Spleen (tissue), 7 donors: ENCODE measurements around the gene CLDN12.

Experiments used
- POLR2A ChIP-seq, 3 donors: fragments of 450-650 bp; IDR thresholded peaks; one replicate each; pipeline ENCODE4 v1.5.1; 2017; ENCODE audit warnings: antibody characterized with exemption in 3 of 3, mild to moderate bottlenecking in 1 of 3
- POLR2AphosphoS5 ChIP-seq, 3 donors: sonication (generic); formaldehyde crosslinking; IDR thresholded peaks; one replicate each; pipeline ENCODE4 v1.5.1; 2017; ENCODE audit warnings: antibody characterized with exemption in 3 of 3
- TF ChIP-seq, protein P1 (sequence below), 11 experiments: fragments of 200-600 bp in 7 of 11; fragments of 450-650 bp in 4 of 11; sonication (generic) in 4 of 11; IDR thresholded peaks in 8 of 11; conservative IDR thresholded peaks in 3 of 11; 1 replicate in 7 of 11; 2 replicates in 4 of 11; pipeline versions ENCODE4 v1.4.0 to v1.8.0; 2016 to 2021; ENCODE audit warnings: antibody characterized with exemption in 11 of 11, inconsistent platforms in 4 of 11, mild to moderate bottlenecking in 1 of 11
- donor health status: DM: no; HTN: no; CAD: no; lungs with moderate emphysema.
- donor health status: DM: no; HTN: no; CAD: no.
- donor health status: DM: no; HTN: no; CAD: no.

DNA sequence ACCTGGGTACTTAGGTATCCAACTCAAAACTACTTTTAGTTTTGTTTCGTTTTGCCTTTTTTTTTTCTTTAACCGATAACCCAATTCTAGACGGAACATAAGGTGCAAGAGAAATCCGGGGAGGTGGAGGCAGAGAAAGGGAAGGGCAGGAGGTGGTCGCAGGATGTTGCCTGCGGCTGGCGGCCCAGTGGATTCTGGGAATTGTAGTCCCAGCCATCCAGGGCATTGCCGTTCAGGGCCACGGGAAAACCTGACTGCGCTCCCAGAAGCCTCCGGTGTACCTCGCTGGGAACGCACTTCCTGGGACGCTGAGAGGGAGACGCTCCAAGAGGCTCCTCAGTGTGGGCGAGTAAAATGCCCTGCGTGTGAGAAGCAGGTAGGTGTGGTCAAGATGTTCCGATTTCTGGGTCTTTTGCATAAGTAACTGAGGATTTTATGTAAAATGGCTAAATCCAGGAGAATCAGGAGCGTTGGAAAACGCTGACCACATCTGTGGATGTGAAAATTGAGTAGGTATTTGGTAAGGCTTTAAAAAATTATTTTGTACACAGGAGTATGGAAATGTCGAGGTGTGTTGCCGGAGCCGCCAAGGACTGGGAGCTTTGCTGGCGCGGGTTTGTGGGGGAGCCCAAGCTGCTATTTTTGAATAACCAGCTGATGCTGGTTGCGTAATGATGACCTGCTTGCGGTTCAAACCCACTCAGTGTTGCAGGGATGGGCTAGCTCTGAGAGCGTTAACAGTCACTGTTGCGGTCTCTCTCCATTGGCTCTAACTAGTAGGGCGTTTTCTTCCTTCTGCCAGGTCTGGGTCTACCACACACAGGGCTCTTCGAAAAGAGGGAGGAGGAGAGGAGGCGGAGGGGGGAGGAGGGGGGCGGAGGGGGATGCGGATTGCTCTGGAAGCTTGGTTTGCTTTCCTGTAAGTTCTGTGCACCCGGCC, at the start of gene CLDN12:
- TF ChIP-seq, protein P1, sequence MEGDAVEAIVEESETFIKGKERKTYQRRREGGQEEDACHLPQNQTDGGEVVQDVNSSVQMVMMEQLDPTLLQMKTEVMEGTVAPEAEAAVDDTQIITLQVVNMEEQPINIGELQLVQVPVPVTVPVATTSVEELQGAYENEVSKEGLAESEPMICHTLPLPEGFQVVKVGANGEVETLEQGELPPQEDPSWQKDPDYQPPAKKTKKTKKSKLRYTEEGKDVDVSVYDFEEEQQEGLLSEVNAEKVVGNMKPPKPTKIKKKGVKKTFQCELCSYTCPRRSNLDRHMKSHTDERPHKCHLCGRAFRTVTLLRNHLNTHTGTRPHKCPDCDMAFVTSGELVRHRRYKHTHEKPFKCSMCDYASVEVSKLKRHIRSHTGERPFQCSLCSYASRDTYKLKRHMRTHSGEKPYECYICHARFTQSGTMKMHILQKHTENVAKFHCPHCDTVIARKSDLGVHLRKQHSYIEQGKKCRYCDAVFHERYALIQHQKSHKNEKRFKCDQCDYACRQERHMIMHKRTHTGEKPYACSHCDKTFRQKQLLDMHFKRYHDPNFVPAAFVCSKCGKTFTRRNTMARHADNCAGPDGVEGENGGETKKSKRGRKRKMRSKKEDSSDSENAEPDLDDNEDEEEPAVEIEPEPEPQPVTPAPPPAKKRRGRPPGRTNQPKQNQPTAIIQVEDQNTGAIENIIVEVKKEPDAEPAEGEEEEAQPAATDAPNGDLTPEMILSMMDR (IDR thresholded peaks at IDR 0.05 in 8 of 11, conservative IDR thresholded peaks at IDR 0.05 in 3 of 11) = no peak
- no peak for TF ChIP-seq POLR2A (IDR thresholded peaks at IDR 0.05)
- TF ChIP-seq POLR2AphosphoS5 (IDR thresholded peaks at IDR 0.05) = peak; percentile 69 to 85 (median 71)
